Measurements from ENCODE around the gene EXD3.

The EXD3 gene

GRCh38 chr9:137392232-137393007, 30.5 kb downstream of the EXD3 start:
- TF ChIP-seq, protein P1, sequence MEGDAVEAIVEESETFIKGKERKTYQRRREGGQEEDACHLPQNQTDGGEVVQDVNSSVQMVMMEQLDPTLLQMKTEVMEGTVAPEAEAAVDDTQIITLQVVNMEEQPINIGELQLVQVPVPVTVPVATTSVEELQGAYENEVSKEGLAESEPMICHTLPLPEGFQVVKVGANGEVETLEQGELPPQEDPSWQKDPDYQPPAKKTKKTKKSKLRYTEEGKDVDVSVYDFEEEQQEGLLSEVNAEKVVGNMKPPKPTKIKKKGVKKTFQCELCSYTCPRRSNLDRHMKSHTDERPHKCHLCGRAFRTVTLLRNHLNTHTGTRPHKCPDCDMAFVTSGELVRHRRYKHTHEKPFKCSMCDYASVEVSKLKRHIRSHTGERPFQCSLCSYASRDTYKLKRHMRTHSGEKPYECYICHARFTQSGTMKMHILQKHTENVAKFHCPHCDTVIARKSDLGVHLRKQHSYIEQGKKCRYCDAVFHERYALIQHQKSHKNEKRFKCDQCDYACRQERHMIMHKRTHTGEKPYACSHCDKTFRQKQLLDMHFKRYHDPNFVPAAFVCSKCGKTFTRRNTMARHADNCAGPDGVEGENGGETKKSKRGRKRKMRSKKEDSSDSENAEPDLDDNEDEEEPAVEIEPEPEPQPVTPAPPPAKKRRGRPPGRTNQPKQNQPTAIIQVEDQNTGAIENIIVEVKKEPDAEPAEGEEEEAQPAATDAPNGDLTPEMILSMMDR (IDR thresholded peaks at IDR 0.05; ENCODE audit: low read length, missing control alignments) = no peak
- DNase-seq (ENCODE audit: low read depth) = no peak
- H3K4me3 ChIP-seq (replicated peaks; ENCODE audit: low read depth, low read length) = no peak overlapping the region

DNA sequence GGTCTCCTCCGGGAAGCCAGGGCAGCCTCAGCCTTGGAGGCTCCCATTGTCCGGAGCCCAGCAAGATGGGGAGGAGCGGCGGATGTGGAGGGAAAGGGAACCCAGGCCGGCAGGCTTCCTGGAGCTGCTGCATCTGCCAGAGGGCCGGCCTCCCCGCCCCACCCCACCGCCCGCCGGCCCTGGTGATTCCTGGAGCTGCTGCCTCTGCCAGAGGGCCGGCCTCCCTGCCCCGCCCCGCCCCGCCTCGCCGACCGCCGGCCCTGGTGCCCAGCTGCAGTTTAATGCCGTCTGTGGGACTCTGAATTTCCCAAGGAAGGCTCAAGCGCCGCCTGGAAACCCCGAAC, 31.6 kb downstream of the EXD3 start:
- no peak for DNase-seq (ENCODE audit: low read depth)
- TF ChIP-seq, protein P1 (IDR thresholded peaks at IDR 0.05; ENCODE audit: low read length, missing control alignments) = no peak
- no peak overlapping the region for H3K4me3 ChIP-seq (replicated peaks; ENCODE audit: low read depth, low read length)

- no peak overlapping the region for H3K4me3 ChIP-seq (replicated peaks; ENCODE audit: low read depth, low read length)
- DNase-seq (ENCODE audit: low read depth) = no peak
Measured at GRCh38 chr9:137390553-137391410, 32.2 kb downstream of the EXD3 start.

GRCh38 chr9:137389428-137389746, 33.6 kb downstream of the EXD3 start:
- DNase-seq (ENCODE audit: low read depth) = no peak
- TF ChIP-seq, protein P1 (IDR thresholded peaks at IDR 0.05; ENCODE audit: low read length, missing control alignments) = no peak
- H3K4me3 ChIP-seq (replicated peaks; ENCODE audit: low read depth, low read length) = no peak overlapping the region

More at GRCh38 chr9:137390553-137391410, 32.2 kb downstream of the EXD3 start:
- TF ChIP-seq, protein P1 (IDR thresholded peaks at IDR 0.05; ENCODE audit: low read length, missing control alignments) = no peak

- TF ChIP-seq, protein P1 (IDR thresholded peaks at IDR 0.05; ENCODE audit: low read length, missing control alignments) = no peak
- no peak for DNase-seq (ENCODE audit: low read depth)
- H3K4me3 ChIP-seq (replicated peaks; ENCODE audit: low read depth, low read length) = no peak overlapping the region
Measured at GRCh38 chr9:137388589-137389427, 34.2 kb downstream of the EXD3 start.

DNA sequence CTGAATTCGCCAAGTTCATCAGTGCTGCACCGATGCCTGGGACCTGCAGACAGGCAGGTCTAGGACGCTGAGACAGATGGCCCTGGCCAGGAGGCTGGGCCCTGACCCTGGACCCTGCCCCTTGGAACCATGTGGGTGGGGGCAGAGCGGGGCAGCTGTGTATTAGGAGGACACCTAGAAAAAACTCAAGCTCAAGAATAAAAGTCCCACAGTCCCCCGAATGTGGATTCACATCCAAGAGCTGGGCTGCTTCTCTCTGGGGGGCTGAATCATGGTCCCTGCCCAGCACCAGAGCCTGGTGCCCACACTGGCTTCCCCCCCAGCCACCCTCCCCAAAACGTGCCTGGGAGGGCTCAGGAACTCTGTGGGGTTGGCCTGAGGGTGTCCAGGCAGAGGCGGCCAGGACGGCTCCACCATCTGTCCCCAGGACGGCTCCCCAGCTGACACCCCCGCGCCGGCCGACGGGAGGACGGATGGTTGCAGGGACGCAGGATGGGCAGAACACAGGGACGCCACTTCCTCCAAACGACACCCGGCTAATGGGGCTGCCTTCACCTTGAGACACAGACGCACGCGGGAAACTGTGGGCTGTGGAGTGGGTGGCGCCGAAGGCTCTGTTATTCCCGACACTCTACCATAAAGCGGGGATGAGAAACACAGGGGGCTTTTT, 34.9 kb downstream of the EXD3 start:
- TF ChIP-seq, protein P1 (IDR thresholded peaks at IDR 0.05; ENCODE audit: low read length, missing control alignments) = no peak
- DNase-seq (ENCODE audit: low read depth) = no peak

More for the DNA sequence above, 34.9 kb downstream of the EXD3 start:
- H3K4me3 ChIP-seq (replicated peaks; ENCODE audit: low read depth, low read length) = no peak overlapping the region

Data from fibroblast of pulmonary artery (primary cell).